Measurements from ENCODE around the gene DTNA. TPM values are rescaled to one million over a fixed set of nuclear protein-coding genes. Genes with fewer than 3 reads are reported as not detected.

Gene DTNA
- total RNA-seq, 1 experiment from 2014 or later = 7.8 TPM

DNA sequence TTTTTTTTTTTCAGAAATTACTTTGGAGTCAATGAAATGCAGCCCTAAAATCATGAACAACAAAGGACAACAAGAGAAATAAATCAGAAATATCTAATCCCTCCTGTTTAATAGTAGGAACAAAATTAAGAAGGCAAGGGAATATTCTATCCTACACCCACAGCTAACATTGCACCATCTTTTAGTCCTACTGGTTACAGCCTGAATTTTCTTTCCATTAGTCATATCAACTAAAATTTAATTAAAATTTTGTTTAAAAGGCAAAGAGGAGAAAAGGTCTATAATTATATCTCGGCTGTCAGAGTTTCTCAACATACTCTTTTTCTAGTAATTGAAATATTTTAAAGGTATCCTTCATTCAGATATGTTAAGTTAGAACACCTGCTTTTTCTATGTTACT, 61.9 kb downstream of the DTNA start:
- intact Hi-C loops (cut with micrococcal nuclease) = no loop called here

GRCh38 chr18:34772887-34773286, 62.8 kb downstream of the DTNA start:
- Histone ChIP-seq H3K36me3 (ENCODE audit: low read depth, low read length) (no peaks in the 10 kb centered on the region), H3K27ac (ENCODE audit: low read length) (peak overlapping the region; percentile 20; the same call in 1 of the 2 replicates), H3K79me2 (ENCODE audit: low read length) (no peaks in the 10 kb centered on the region), H2AFZ (ENCODE audit: low read length) (no peak overlapping the region), H3F3A (ENCODE audit: low read length, unreplicated experiment) (no peaks in the 10 kb centered on the region), H3K4me3 (ENCODE audit: low read length) (no peak overlapping the region), H4K20me1 (ENCODE audit: low read length) (no peaks in the 10 kb centered on the region), H3K4me2 (ENCODE audit: low read length) (no peak overlapping the region), H3K9ac (ENCODE audit: low read length) (no peak overlapping the region), H3K9me3 (ENCODE audit: low read length) (no peaks in the 10 kb centered on the region), H3K27me3 (ENCODE audit: low read length) (no peaks in the 10 kb centered on the region), H3K4me1 (ENCODE audit: insufficient read depth, low read length) (peaks cover 24% of the 10 kb centered on the region; the same call in 1 of the 2 replicates), H3K9me2 (replicated peaks; ENCODE audit: low read length) (no peaks in the 10 kb centered on the region)
- BruUV-seq (replicated peaks) = no TSS peak
- DNase-seq (no peak), ATAC-seq (no peak; the same call in 1 of the 2 replicates)
- ChIA-PET CTCF (no interaction called here), POLR2A (ENCODE audit: unreplicated experiment) (no interaction called here)
- intact Hi-C loops (cut with micrococcal nuclease) = no loop called here
- TF ChIP-seq EZH2phosphoT487 (IDR thresholded peaks at IDR 0.05; ENCODE audit: borderline replicate concordance, low read length) = no peak
- TF ChIP-seq, protein P1, sequence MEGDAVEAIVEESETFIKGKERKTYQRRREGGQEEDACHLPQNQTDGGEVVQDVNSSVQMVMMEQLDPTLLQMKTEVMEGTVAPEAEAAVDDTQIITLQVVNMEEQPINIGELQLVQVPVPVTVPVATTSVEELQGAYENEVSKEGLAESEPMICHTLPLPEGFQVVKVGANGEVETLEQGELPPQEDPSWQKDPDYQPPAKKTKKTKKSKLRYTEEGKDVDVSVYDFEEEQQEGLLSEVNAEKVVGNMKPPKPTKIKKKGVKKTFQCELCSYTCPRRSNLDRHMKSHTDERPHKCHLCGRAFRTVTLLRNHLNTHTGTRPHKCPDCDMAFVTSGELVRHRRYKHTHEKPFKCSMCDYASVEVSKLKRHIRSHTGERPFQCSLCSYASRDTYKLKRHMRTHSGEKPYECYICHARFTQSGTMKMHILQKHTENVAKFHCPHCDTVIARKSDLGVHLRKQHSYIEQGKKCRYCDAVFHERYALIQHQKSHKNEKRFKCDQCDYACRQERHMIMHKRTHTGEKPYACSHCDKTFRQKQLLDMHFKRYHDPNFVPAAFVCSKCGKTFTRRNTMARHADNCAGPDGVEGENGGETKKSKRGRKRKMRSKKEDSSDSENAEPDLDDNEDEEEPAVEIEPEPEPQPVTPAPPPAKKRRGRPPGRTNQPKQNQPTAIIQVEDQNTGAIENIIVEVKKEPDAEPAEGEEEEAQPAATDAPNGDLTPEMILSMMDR (conservative IDR thresholded peaks at IDR 0.05; ENCODE audit: low read depth, low read length) = no peak
- TF ChIP-seq EZH2 (IDR thresholded peaks at IDR 0.05; ENCODE audit: low read length, unreplicated experiment) = no peak

More for the DNA sequence above, 61.9 kb downstream of the DTNA start:
- H3K27me3 ChIP-seq (ENCODE audit: low read length) = no peaks in the 10 kb centered on the region
- TF ChIP-seq, protein P1 (conservative IDR thresholded peaks at IDR 0.05; ENCODE audit: low read depth, low read length) = no peak
- no peak for TF ChIP-seq EZH2 (IDR thresholded peaks at IDR 0.05; ENCODE audit: low read length, unreplicated experiment)
- no peak for TF ChIP-seq EZH2phosphoT487 (IDR thresholded peaks at IDR 0.05; ENCODE audit: borderline replicate concordance, low read length)
- no TSS peak for BruUV-seq (replicated peaks)
- DNase-seq (no peak), ATAC-seq (no peak)
- H3K9ac ChIP-seq (ENCODE audit: low read length) = no peak overlapping the region
- CTCF ChIA-PET = no interaction called here
- H3K9me2 ChIP-seq (replicated peaks; ENCODE audit: low read length) = no peaks in the 10 kb centered on the region
- no peaks in the 10 kb centered on the region for H3K36me3 ChIP-seq (ENCODE audit: low read depth, low read length)
- no peak overlapping the region for H3K4me3 ChIP-seq (ENCODE audit: low read length)
- no peak overlapping the region for H3K4me2 ChIP-seq (ENCODE audit: low read length)
- peaks cover 29% of the 10 kb centered on the region for H3K4me1 ChIP-seq (ENCODE audit: insufficient read depth, low read length)
- no peaks in the 10 kb centered on the region for H3K9me3 ChIP-seq (ENCODE audit: low read length)
- H3K79me2 ChIP-seq (ENCODE audit: low read length) = no peaks in the 10 kb centered on the region
- no peak overlapping the region for H3K27ac ChIP-seq (ENCODE audit: low read length)
- H2AFZ ChIP-seq (ENCODE audit: low read length) = no peak overlapping the region
- no peaks in the 10 kb centered on the region for H3F3A ChIP-seq (ENCODE audit: low read length, unreplicated experiment)
- H4K20me1 ChIP-seq (ENCODE audit: low read length) = no peaks in the 10 kb centered on the region
- POLR2A ChIA-PET (ENCODE audit: unreplicated experiment) = no interaction called here

- POLR2A ChIA-PET (ENCODE audit: unreplicated experiment) = no interaction called here
Observed at GRCh38 chr18:34773378-34773777, 63.3 kb downstream of the DTNA start.

More at GRCh38 chr18:34773378-34773777, 63.3 kb downstream of the DTNA start:
- no peak overlapping the region for H3K4me3 ChIP-seq (ENCODE audit: low read length)
- no peaks in the 10 kb centered on the region for H3F3A ChIP-seq (ENCODE audit: low read length, unreplicated experiment)
- no TSS peak for BruUV-seq (replicated peaks)
- H3K27me3 ChIP-seq (ENCODE audit: low read length) = no peaks in the 10 kb centered on the region
- H3K9ac ChIP-seq (ENCODE audit: low read length) = no peak overlapping the region
- TF ChIP-seq EZH2 (IDR thresholded peaks at IDR 0.05; ENCODE audit: low read length, unreplicated experiment) = no peak
- TF ChIP-seq EZH2phosphoT487 (IDR thresholded peaks at IDR 0.05; ENCODE audit: borderline replicate concordance, low read length) = no peak
- TF ChIP-seq, protein P1 (conservative IDR thresholded peaks at IDR 0.05; ENCODE audit: low read depth, low read length) = no peak
- no peaks in the 10 kb centered on the region for H3K9me3 ChIP-seq (ENCODE audit: low read length)
- H2AFZ ChIP-seq (ENCODE audit: low read length) = no peak overlapping the region
- no peaks in the 10 kb centered on the region for H3K79me2 ChIP-seq (ENCODE audit: low read length)
- CTCF ChIA-PET = no interaction called here
- H3K4me2 ChIP-seq (ENCODE audit: low read length) = no peak overlapping the region
- ATAC-seq (peak; percentile 22; the same call in 1 of the 2 replicates), DNase-seq (peak; percentile 3)
- no peaks in the 10 kb centered on the region for H3K9me2 ChIP-seq (replicated peaks; ENCODE audit: low read length)
- H3K4me1 ChIP-seq (ENCODE audit: insufficient read depth, low read length) = peaks cover 19% of the 10 kb centered on the region; the same call in 1 of the 2 replicates
- H4K20me1 ChIP-seq (ENCODE audit: low read length) = no peaks in the 10 kb centered on the region
- intact Hi-C loops (cut with micrococcal nuclease) = no loop called here
- no peaks in the 10 kb centered on the region for H3K36me3 ChIP-seq (ENCODE audit: low read depth, low read length)
- H3K27ac ChIP-seq (ENCODE audit: low read length) = peak overlapping the region; percentile 20

All from PC-3 (cell line).